IPS-18a (cell line): Measurements from ENCODE around the gene BABAM2.

Experiments used
- H3K27ac ChIP-seq: one replicate; pipeline ENCODE4 v1.5.1; 2013; ENCODE audit warnings: low read length
- H3K27me3 ChIP-seq: one replicate; pipeline ENCODE4 v1.6.1; 2013; ENCODE audit warnings: mild to moderate bottlenecking, low read length; ENCODE audit not compliant: control insufficient read depth, insufficient read depth
- H3K36me3 ChIP-seq: one replicate; pipeline ENCODE4 v1.6.1; 2013; ENCODE audit warnings: low read depth, low read length; ENCODE audit not compliant: control insufficient read depth
- H3K4me1 ChIP-seq: one replicate; pipeline ENCODE4 v1.6.1; 2013; ENCODE audit warnings: low read depth, low read length; ENCODE audit not compliant: control insufficient read depth
- H3K4me3 ChIP-seq: one replicate; pipeline ENCODE4 v1.5.1; 2013; ENCODE audit warnings: low read length
- H3K9ac ChIP-seq: one replicate; pipeline ENCODE4 v1.6.1; 2013; ENCODE audit warnings: mild to moderate bottlenecking, low read length, moderate library complexity
- H3K9me3 ChIP-seq: one replicate; pipeline ENCODE4 v1.6.1; 2013; ENCODE audit warnings: low read depth, low read length; ENCODE audit not compliant: control insufficient read depth

The BABAM2 gene

DNA sequence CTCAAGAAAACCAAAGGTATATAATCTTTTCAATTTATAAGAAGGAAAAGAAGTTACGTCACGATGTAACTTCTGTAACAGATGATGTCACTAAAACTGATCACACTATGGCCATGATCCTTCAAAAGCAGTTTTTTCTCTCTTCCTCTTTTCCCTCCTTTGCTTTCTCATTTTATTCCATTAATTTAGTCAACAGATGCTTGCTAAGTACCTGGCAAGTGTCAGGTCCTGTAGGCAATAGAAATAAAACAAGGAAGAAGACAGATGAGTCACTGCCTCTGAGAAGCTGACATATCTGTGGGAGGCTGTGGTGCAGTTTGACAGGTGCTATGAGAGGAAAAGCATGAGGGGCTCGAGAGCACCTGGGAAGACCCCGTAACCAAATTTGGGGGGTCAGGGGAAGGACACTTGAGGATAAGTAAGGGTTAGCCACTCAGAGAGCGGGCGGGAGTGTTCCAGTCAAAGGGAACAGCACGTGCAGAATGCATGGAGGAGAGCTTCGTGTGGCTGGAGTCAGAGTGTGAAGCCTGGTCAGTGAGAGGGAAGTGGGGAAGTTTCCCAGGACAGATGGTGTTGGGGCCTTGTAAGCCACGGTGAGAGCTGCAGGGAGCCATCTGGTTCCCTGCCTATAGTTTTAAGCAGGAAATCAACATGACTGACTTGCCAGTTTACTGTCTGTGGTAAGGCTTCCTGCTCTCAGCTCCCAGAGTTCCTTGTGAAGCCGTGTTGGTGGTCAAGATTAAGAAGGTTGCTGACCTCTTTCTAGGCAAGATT is 303.3 kb downstream of the BABAM2 start:
- Histone ChIP-seq H3K36me3 (no peaks in the 10 kb centered on the region), H3K27ac (no peak overlapping the region), H3K4me3 (no peak overlapping the region), H3K4me1 (no peaks in the 10 kb centered on the region), H3K27me3 (no peaks in the 10 kb centered on the region), H3K9ac (no peak overlapping the region), H3K9me3 (no peaks in the 10 kb centered on the region)

- Histone ChIP-seq H3K4me3 (no peak overlapping the region), H3K27me3 (no peaks in the 10 kb centered on the region), H3K36me3 (no peaks in the 10 kb centered on the region), H3K4me1 (no peaks in the 10 kb centered on the region), H3K9me3 (no peaks in the 10 kb centered on the region), H3K27ac (no peak overlapping the region), H3K9ac (no peak overlapping the region)
Measured at GRCh38 chr2:28199995-28200679, 309.6 kb downstream of the BABAM2 start.

DNA sequence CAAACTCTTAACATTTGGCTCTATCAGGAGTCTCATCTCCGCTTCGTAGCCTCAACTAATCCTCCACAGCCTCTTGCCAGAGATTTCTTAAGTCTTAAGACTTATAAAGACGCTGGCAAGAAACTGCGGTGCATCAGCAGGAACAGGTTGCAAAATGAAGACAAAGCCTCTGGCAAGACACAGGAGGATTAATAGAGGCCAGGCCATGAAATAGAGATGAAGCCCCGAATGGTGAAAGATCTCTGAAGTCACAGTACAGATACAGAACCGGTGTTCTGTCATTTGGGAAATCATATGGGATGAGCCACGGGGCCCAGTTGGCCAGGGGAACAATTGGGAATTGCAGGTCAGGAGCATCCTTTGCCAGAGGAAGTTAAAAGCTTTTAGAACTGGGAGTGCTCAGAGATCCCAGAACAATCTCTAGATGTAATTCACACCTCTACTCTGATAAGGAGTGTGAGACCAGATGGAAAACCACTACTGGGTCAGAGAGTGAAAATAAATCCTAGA is 311.2 kb downstream of the BABAM2 start:
- Histone ChIP-seq H3K9me3 (no peaks in the 10 kb centered on the region), H3K27me3 (no peaks in the 10 kb centered on the region), H3K27ac (no peak overlapping the region), H3K9ac (no peak overlapping the region), H3K4me3 (no peak overlapping the region), H3K4me1 (no peaks in the 10 kb centered on the region), H3K36me3 (no peaks in the 10 kb centered on the region)

DNA sequence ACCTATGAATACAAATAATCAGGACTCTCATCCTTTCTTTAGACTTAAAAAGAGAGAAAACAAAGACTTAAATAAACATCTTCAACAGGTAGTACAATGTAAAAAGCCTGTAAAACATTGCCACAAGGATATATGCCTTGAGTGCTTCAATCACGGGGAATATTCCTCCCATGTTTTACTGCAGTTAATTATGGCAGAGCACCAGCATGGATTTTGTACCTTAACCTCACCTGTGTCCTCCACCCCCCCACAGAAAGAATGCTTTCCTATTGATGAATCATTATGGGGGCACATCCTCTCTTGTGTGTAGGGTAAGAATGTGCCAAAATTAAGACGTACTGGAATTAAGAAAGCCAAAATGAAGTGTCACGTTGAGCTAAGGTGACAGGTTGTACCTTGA is 312.2 kb downstream of the BABAM2 start:
- H3K4me3 ChIP-seq, result no peak overlapping the region
- no peaks in the 10 kb centered on the region for H3K9me3 ChIP-seq
- no peaks in the 10 kb centered on the region for H3K4me1 ChIP-seq
- H3K9ac ChIP-seq, result no peak overlapping the region
- no peaks in the 10 kb centered on the region for H3K36me3 ChIP-seq
- H3K27me3 ChIP-seq, result no peaks in the 10 kb centered on the region
- H3K27ac ChIP-seq, result no peak overlapping the region

GRCh38 chr2:28206762-28207161 is 316.2 kb downstream of the BABAM2 start:
- no peaks in the 10 kb centered on the region for H3K4me1 ChIP-seq
- no peaks in the 10 kb centered on the region for H3K27me3 ChIP-seq
- H3K4me3 ChIP-seq, result no peak overlapping the region
- no peaks in the 10 kb centered on the region for H3K9me3 ChIP-seq
- no peak overlapping the region for H3K9ac ChIP-seq
- H3K27ac ChIP-seq, result no peak overlapping the region
- no peaks in the 10 kb centered on the region for H3K36me3 ChIP-seq

DNA sequence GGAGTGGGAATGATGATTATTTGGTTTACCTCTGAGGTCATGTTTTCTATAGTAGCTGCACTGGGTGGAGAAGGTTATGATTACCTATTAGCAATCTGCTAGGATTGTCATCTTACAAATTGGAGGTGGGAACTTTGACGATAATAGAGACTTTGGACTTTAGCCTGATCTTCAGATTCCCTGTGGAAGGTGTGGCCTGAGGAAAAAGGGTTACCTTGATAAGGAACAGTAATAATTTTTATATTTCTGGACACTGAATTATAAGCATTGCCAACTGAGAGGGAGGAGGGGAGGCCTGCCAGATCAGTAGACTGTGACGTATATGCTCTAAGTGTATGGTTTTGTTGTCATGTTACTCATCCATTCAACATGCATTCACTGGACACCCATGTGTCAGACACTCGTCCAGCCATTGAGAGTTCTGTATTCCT is 318.7 kb downstream of the BABAM2 start:
- Histone ChIP-seq H3K4me1 (no peaks in the 10 kb centered on the region), H3K27me3 (no peaks in the 10 kb centered on the region), H3K9ac (no peak overlapping the region), H3K27ac (no peak overlapping the region), H3K36me3 (no peaks in the 10 kb centered on the region), H3K9me3 (no peaks in the 10 kb centered on the region), H3K4me3 (no peak overlapping the region)

DNA sequence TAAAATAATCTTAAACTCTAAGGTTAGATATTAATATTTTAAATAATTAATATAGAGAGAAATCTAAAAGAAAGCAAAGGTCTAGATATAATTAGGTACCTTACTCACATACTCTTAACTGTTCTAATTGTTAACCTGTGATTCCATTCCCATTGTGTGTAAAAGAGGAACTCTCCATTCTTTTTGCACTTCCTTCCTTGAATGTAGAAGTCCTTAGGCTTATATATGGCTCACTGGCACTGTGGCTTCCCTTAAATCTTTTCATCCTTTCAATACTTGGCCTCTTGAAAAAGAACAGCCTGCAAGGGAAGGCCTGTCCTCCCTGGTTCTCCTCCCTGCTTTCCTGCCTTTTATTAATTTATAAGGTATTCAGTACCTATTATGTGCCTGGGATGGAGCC is 319.3 kb downstream of the BABAM2 start:
- Histone ChIP-seq H3K9me3 (no peaks in the 10 kb centered on the region), H3K4me1 (no peaks in the 10 kb centered on the region), H3K27ac (no peak overlapping the region), H3K27me3 (no peaks in the 10 kb centered on the region), H3K36me3 (no peaks in the 10 kb centered on the region), H3K9ac (no peak overlapping the region), H3K4me3 (no peak overlapping the region)

DNA sequence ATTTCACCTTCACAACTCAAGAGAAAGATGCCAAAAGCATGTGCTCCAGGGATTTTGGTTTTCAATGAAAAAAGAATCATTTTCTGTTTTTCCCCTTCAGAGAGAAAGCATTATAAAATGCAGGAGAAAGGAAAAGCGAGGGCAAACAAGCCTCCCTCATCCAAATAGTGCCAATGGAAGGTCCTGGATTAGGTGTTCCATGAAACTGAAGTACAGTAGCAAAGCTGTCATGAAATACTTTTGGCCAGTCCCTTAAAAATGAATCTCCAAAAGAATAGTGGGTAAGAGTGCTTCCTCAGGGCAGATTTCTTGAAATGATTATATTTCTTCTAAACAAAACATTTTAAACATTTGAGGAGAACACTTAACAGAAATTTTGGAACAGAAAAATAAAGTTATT is 320.0 kb downstream of the BABAM2 start:
- Histone ChIP-seq H3K4me3 (no peak overlapping the region), H3K27me3 (no peaks in the 10 kb centered on the region), H3K27ac (no peak overlapping the region), H3K4me1 (no peaks in the 10 kb centered on the region), H3K36me3 (no peaks in the 10 kb centered on the region), H3K9ac (no peak overlapping the region), H3K9me3 (no peaks in the 10 kb centered on the region)

DNA sequence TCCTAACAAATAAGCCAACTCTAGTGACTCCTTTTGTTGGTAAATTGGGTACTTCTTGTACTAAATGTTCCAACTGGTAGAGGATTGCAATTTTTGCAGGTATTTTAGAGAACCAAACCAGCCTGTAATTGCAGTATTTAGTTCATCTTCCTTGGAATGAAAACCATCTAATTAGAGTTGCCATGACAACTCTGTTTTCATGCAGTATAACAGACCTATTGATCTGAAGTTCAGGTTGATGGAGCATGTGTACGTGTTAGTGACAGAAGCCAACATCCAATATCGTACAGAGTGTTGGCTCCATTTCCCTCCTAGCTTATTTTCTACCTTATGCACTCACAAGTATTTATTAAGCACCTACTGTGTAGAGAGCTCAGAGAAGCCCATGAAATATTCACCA is 325.8 kb downstream of the BABAM2 start:
- no peak overlapping the region for H3K9ac ChIP-seq
- no peak overlapping the region for H3K4me3 ChIP-seq
- H3K36me3 ChIP-seq, result no peaks in the 10 kb centered on the region
- no peaks in the 10 kb centered on the region for H3K4me1 ChIP-seq
- H3K27ac ChIP-seq, result no peak overlapping the region
- H3K9me3 ChIP-seq, result no peaks in the 10 kb centered on the region
- H3K27me3 ChIP-seq, result no peaks in the 10 kb centered on the region

DNA sequence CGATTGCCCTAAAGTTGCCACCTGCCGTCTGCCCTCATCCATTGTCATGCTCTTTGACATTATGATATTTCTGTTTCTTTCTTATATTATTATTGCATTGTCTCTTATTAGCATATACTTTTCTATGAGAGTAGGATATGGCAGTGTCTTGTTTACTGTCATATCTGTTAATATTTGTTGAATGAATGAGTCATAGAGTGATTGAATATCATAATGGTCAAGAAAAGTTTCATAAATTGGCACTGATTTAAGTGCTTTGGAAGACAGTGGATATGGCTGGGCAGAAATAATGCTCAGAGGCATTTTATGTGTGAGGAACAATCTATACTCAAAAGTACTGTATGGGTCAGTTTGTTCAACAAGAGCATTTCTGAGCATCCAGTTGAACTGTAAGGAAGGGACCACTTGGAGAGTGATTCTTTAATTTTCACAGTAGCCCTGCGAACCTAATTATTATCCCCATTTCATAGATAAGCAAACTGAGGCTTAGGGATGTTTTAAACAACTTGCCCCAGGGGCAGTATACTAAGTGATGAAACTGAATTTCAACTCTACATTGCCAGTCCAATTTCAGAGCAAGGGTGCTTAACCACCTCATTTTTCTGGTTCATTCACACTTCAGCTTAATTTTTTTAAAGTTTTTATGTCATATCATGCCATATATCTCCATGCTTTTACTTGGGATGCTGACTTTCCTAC is 326.7 kb downstream of the BABAM2 start:
- no peaks in the 10 kb centered on the region for H3K36me3 ChIP-seq
- no peak overlapping the region for H3K4me3 ChIP-seq
- H3K9ac ChIP-seq, result no peak overlapping the region
- H3K4me1 ChIP-seq, result no peaks in the 10 kb centered on the region
- no peaks in the 10 kb centered on the region for H3K27me3 ChIP-seq
- H3K27ac ChIP-seq, result no peak overlapping the region
- H3K9me3 ChIP-seq, result no peaks in the 10 kb centered on the region

- no peak overlapping the region for H3K9ac ChIP-seq
- no peak overlapping the region for H3K27ac ChIP-seq
- H3K27me3 ChIP-seq, result no peaks in the 10 kb centered on the region
- H3K4me3 ChIP-seq, result no peak overlapping the region
- H3K4me1 ChIP-seq, result no peaks in the 10 kb centered on the region
- H3K36me3 ChIP-seq, result no peaks in the 10 kb centered on the region
- H3K9me3 ChIP-seq, result no peaks in the 10 kb centered on the region
Measured at GRCh38 chr2:28219138-28219537, 328.6 kb downstream of the BABAM2 start.
